Measurements from ENCODE around the gene TDP2.

TDP2 gene

GRCh38 chr6:24631671-24632070 is 35.0 kb downstream of the TDP2 start:
- Histone ChIP-seq H3K36me3 (ENCODE audit: control insufficient read depth, insufficient read depth, low read length) (no peaks in the 10 kb centered on the region), H3K4me3 (ENCODE audit: low read length) (no peak overlapping the region), H3K9ac (ENCODE audit: low read length) (no peak overlapping the region), H3K27ac (ENCODE audit: low read depth, low read length) (no peak overlapping the region), H3K27me3 (ENCODE audit: control insufficient read depth, insufficient read depth, low read length) (no peaks in the 10 kb centered on the region), H3K4me1 (ENCODE audit: control insufficient read depth, insufficient read depth, low read length) (no peaks in the 10 kb centered on the region)

- H3K4me1 ChIP-seq (ENCODE audit: control insufficient read depth, insufficient read depth, low read length), result no peaks in the 10 kb centered on the region
- H3K4me3 ChIP-seq (ENCODE audit: low read length), result no peak overlapping the region
- no peak overlapping the region for H3K27ac ChIP-seq (ENCODE audit: low read depth, low read length)
- H3K9ac ChIP-seq (ENCODE audit: low read length), result no peak overlapping the region
- H3K36me3 ChIP-seq (ENCODE audit: control insufficient read depth, insufficient read depth, low read length), result no peaks in the 10 kb centered on the region
- H3K27me3 ChIP-seq (ENCODE audit: control insufficient read depth, insufficient read depth, low read length), result no peaks in the 10 kb centered on the region
Observed at GRCh38 chr6:24630856-24631505, 35.7 kb downstream of the TDP2 start.

DNA sequence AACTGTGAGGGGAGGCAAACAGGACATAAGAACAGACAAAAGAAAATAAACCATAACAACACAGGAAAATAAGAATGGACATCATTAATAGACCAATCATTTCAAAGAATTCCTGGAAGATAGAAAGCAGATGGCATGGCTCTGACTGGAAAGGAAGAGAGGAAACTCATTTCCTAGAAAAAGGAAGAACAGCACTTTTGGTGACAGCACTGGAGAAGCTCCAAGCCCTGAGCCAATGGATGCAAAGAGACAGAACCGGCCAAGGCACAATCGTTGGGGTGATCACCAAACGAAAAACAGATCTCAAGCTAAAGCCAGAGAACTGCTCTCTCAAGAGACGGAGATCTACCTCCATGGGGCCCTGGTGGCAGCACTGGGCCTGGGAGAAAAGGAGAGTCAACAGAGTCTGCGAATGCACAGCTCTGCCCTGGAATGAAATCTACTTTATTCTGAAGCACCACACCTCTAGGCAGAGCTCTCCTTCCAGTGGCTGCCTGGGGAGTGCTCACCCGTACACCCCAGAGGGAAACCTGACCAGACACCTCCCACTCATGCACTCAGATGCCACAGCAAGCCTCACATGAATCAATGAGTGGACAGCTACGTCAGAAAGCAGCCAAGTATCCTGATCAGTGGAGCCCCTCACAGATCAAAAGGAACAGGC is 44.9 kb downstream of the TDP2 start:
- Histone ChIP-seq H3K4me3 (ENCODE audit: low read length) (no peak overlapping the region), H3K27me3 (ENCODE audit: control insufficient read depth, insufficient read depth, low read length) (no peaks in the 10 kb centered on the region), H3K4me1 (ENCODE audit: control insufficient read depth, insufficient read depth, low read length) (no peaks in the 10 kb centered on the region), H3K27ac (ENCODE audit: low read depth, low read length) (no peak overlapping the region), H3K36me3 (ENCODE audit: control insufficient read depth, insufficient read depth, low read length) (no peaks in the 10 kb centered on the region), H3K9ac (ENCODE audit: low read length) (no peak overlapping the region)

- Histone ChIP-seq H3K36me3 (ENCODE audit: control insufficient read depth, insufficient read depth, low read length) (no peaks in the 10 kb centered on the region), H3K4me1 (ENCODE audit: control insufficient read depth, insufficient read depth, low read length) (no peaks in the 10 kb centered on the region), H3K4me3 (ENCODE audit: low read length) (no peak overlapping the region), H3K27me3 (ENCODE audit: control insufficient read depth, insufficient read depth, low read length) (no peaks in the 10 kb centered on the region), H3K27ac (ENCODE audit: low read depth, low read length) (no peak overlapping the region), H3K9ac (ENCODE audit: low read length) (no peak overlapping the region)
Observed at GRCh38 chr6:24620637-24621036, 46.1 kb downstream of the TDP2 start.

GRCh38 chr6:24619661-24620060 is 47.0 kb downstream of the TDP2 start:
- Histone ChIP-seq H3K27ac (ENCODE audit: low read depth, low read length) (no peak overlapping the region), H3K27me3 (ENCODE audit: control insufficient read depth, insufficient read depth, low read length) (no peaks in the 10 kb centered on the region), H3K36me3 (ENCODE audit: control insufficient read depth, insufficient read depth, low read length) (no peaks in the 10 kb centered on the region), H3K4me1 (ENCODE audit: control insufficient read depth, insufficient read depth, low read length) (no peaks in the 10 kb centered on the region), H3K4me3 (ENCODE audit: low read length) (no peak overlapping the region), H3K9ac (ENCODE audit: low read length) (no peak overlapping the region)

- Histone ChIP-seq H3K4me3 (ENCODE audit: low read length) (no peak overlapping the region), H3K4me1 (ENCODE audit: control insufficient read depth, insufficient read depth, low read length) (no peaks in the 10 kb centered on the region), H3K36me3 (ENCODE audit: control insufficient read depth, insufficient read depth, low read length) (no peaks in the 10 kb centered on the region), H3K27ac (ENCODE audit: low read depth, low read length) (no peak overlapping the region), H3K27me3 (ENCODE audit: control insufficient read depth, insufficient read depth, low read length) (no peaks in the 10 kb centered on the region), H3K9ac (ENCODE audit: low read length) (no peak overlapping the region)
Observed at GRCh38 chr6:24614648-24615047, 52.1 kb downstream of the TDP2 start.

GRCh38 chr6:24614043-24614420 is 52.7 kb downstream of the TDP2 start:
- Histone ChIP-seq H3K4me3 (ENCODE audit: low read length) (no peak overlapping the region), H3K4me1 (ENCODE audit: control insufficient read depth, insufficient read depth, low read length) (no peaks in the 10 kb centered on the region), H3K9ac (ENCODE audit: low read length) (no peak overlapping the region), H3K27me3 (ENCODE audit: control insufficient read depth, insufficient read depth, low read length) (no peaks in the 10 kb centered on the region), H3K27ac (ENCODE audit: low read depth, low read length) (no peak overlapping the region), H3K36me3 (ENCODE audit: control insufficient read depth, insufficient read depth, low read length) (no peaks in the 10 kb centered on the region)

DNA sequence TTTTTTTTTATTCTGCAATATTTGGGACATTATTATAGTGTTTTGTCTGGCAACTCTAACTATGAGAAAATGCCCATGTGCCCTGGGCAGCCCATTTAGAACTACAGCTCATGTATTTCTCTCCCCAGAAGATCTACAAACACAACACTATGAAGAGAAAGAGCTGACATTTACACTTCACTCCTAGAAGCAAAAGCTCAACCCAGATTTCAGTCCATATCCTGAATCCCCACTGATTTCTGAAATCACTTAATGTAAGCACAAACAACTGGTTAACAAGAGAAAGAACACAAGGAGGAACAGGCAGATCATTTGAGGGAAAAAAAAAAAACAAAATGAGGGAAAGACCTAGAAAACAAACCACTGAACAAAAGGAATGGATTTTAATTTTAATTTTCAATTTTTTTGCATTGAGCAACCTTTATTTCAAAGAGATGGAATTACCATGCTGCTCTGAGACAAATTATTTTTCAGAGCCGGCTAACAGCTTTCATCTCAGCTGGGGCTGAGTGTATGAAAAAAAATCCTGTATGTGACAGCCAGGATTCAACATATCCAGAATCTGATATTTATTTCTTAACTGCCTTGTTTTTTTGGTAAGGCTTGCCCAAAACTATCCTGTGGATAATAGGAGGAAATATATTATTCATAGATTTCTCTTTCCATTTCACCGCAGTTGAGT is 53.2 kb downstream of the TDP2 start:
- Histone ChIP-seq H3K9ac (ENCODE audit: low read length) (no peak overlapping the region), H3K4me3 (ENCODE audit: low read length) (no peak overlapping the region), H3K4me1 (ENCODE audit: control insufficient read depth, insufficient read depth, low read length) (no peaks in the 10 kb centered on the region), H3K27me3 (ENCODE audit: control insufficient read depth, insufficient read depth, low read length) (no peaks in the 10 kb centered on the region), H3K27ac (ENCODE audit: low read depth, low read length) (no peak overlapping the region), H3K36me3 (ENCODE audit: control insufficient read depth, insufficient read depth, low read length) (no peaks in the 10 kb centered on the region)

DNA sequence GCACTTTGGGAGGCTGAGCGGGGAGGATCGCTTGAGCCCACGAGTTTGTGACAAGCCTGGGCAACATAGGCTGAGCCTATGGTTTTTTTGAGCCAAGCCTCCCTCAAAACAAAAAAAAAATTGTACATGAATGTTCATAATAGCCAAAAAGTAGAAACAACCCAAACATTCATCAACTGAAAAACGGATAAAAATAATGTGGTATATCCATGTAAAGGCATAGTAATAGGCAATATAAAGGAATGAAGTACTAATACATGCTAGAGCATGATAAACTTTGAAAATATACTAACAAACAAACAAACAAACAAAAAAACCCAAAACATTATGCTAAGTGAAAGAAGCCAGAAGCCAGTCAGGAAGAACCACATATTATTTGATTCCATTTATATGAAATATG is 56.0 kb downstream of the TDP2 start:
- Histone ChIP-seq H3K36me3 (ENCODE audit: control insufficient read depth, insufficient read depth, low read length) (no peaks in the 10 kb centered on the region), H3K27me3 (ENCODE audit: control insufficient read depth, insufficient read depth, low read length) (no peaks in the 10 kb centered on the region), H3K27ac (ENCODE audit: low read depth, low read length) (no peak overlapping the region), H3K9ac (ENCODE audit: low read length) (no peak overlapping the region), H3K4me1 (ENCODE audit: control insufficient read depth, insufficient read depth, low read length) (no peaks in the 10 kb centered on the region), H3K4me3 (ENCODE audit: low read length) (no peak overlapping the region)

- Histone ChIP-seq H3K4me1 (ENCODE audit: control insufficient read depth, insufficient read depth, low read length) (no peaks in the 10 kb centered on the region), H3K4me3 (ENCODE audit: low read length) (no peak overlapping the region), H3K36me3 (ENCODE audit: control insufficient read depth, insufficient read depth, low read length) (no peaks in the 10 kb centered on the region), H3K9ac (ENCODE audit: low read length) (no peak overlapping the region), H3K27me3 (ENCODE audit: control insufficient read depth, insufficient read depth, low read length) (no peaks in the 10 kb centered on the region), H3K27ac (ENCODE audit: low read depth, low read length) (no peak overlapping the region)
Observed at GRCh38 chr6:24607310-24608105, 59.2 kb downstream of the TDP2 start.

DNA sequence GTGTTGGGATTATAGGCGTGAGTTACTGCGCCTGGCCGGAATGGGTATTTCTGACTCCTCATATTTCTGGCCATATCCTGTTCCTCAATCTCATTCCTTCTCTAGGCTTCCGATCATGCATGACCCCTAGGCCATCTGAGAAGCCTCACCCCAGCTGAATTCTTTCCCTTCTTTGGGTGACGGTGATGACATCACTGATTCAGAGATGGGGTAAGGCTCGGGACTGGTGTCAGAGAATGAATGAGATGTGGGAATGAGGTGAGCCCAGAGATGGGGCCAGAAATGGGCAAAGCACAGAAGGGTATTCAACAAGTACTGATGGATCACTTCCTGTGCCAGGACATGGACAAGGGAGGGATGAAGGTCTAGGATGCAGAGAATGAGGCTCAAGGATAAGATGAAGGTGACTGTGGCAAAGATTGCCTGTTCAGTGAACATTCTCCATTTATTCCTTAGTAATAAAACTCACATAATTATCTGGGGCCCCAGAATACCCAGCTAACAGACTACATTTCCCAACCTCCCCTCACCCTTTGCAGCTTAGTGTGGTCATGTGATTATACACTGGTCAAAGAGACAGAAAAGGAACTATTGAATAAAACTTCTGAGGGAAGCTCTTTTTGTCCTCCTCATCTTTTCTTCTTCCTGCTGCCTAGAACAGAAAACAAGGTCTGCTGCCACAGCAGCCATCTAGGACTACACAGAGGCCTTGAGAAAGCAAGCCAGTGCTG is 60.3 kb downstream of the TDP2 start:
- Histone ChIP-seq H3K9ac (ENCODE audit: low read length) (no peak overlapping the region), H3K4me1 (ENCODE audit: control insufficient read depth, insufficient read depth, low read length) (no peaks in the 10 kb centered on the region), H3K27ac (ENCODE audit: low read depth, low read length) (no peak overlapping the region), H3K4me3 (ENCODE audit: low read length) (no peak overlapping the region), H3K36me3 (ENCODE audit: control insufficient read depth, insufficient read depth, low read length) (no peaks in the 10 kb centered on the region), H3K27me3 (ENCODE audit: control insufficient read depth, insufficient read depth, low read length) (no peaks in the 10 kb centered on the region)

- H3K4me1 ChIP-seq (ENCODE audit: control insufficient read depth, insufficient read depth, low read length), result no peaks in the 10 kb centered on the region
- no peak overlapping the region for H3K27ac ChIP-seq (ENCODE audit: low read depth, low read length)
- H3K27me3 ChIP-seq (ENCODE audit: control insufficient read depth, insufficient read depth, low read length), result no peaks in the 10 kb centered on the region
- no peaks in the 10 kb centered on the region for H3K36me3 ChIP-seq (ENCODE audit: control insufficient read depth, insufficient read depth, low read length)
- no peak overlapping the region for H3K4me3 ChIP-seq (ENCODE audit: low read length)
- no peak overlapping the region for H3K9ac ChIP-seq (ENCODE audit: low read length)
Observed at GRCh38 chr6:24603241-24603640, 63.5 kb downstream of the TDP2 start.
